GM23338 (cell line): ENCODE measurements around the gene TSHB. TPM values are rescaled to one million over a fixed set of nuclear protein-coding genes. Genes with fewer than 3 reads are reported as not detected.

Source experiments
- ATAC-seq: fragments of 200-7000 bp; cut with Tn5 transposase; 3 replicates; pipeline ENCODE4 v1.9.1; 2020
- DNase-seq: peaks from one replicate; pipeline ENCODE4 v3.0.0-alpha.2; 2015; ENCODE audit warnings: low spot score
- H2AFZ ChIP-seq: fragments of 200-600 bp; sonication (generic); 2 replicates; pipeline ENCODE4 v1.8.0; 2016; ENCODE audit warnings: antibody characterized with exemption, mild to moderate bottlenecking, moderate library complexity
- H3F3A ChIP-seq: fragments of 200-600 bp; sonication (generic); replicated peaks from 2 replicates; pipeline ENCODE4 v1.8.0; 2017; ENCODE audit warnings: antibody characterized with exemption, mixed run types, low read depth
- H3K27ac ChIP-seq: fragments of 200-600 bp; sonication (generic); 2 replicates; pipeline ENCODE4 v1.6.1; 2016; ENCODE audit warnings: low read depth
- H3K27me3 ChIP-seq: fragments of 200-600 bp; sonication (generic); 2 replicates; pipeline ENCODE4 v1.8.0; 2016; ENCODE audit warnings: mild to moderate bottlenecking, mixed run types, moderate library complexity; ENCODE audit not compliant: insufficient read depth
- H3K36me3 ChIP-seq: fragments of 200-600 bp; sonication (generic); 2 replicates; pipeline ENCODE4 v1.8.0; 2016; ENCODE audit warnings: mild to moderate bottlenecking; ENCODE audit not compliant: insufficient read depth
- H3K4me1 ChIP-seq: fragments of 200-600 bp; sonication (generic); 2 replicates; pipeline ENCODE4 v1.8.0; 2016; ENCODE audit warnings: mild to moderate bottlenecking, moderate library complexity; ENCODE audit not compliant: insufficient read depth
- H3K4me2 ChIP-seq: fragments of 200-600 bp; sonication (generic); 2 replicates; pipeline ENCODE4 v1.7.1; 2017; ENCODE audit warnings: mixed run types
- H3K4me3 ChIP-seq: fragments of 200-600 bp; sonication (generic); 2 replicates; pipeline ENCODE4 v1.6.1; 2016; ENCODE audit warnings: mixed run types
- H3K79me2 ChIP-seq: fragments of 200-600 bp; sonication (generic); replicated peaks from 2 replicates; pipeline ENCODE4 v1.8.0; 2017; ENCODE audit warnings: mild to moderate bottlenecking; ENCODE audit not compliant: insufficient read depth
- H3K9me2 ChIP-seq: fragments of 200-600 bp; sonication (generic); 2 replicates; pipeline ENCODE4 v1.8.0; 2017; ENCODE audit not compliant: insufficient read depth
- H4K20me1 ChIP-seq: fragments of 200-600 bp; sonication (generic); replicated peaks from 2 replicates; pipeline ENCODE4 v1.8.0; 2017; ENCODE audit warnings: mild to moderate bottlenecking; ENCODE audit not compliant: insufficient read depth
- H3K27ac Mint-ChIP-seq: 2 replicates; pipeline ENCODE4 v1.8.0; 2020; ENCODE audit warnings: inconsistent platforms, mild to moderate bottlenecking, moderate library complexity, mixed read lengths
- H3K27me3 Mint-ChIP-seq: 3 replicates; pipeline ENCODE4 v1.8.0; 2022; ENCODE audit warnings: low read depth, mild to moderate bottlenecking, moderate library complexity, mixed read lengths, inconsistent platforms; ENCODE audit not compliant: insufficient read depth, poor library complexity
- H3K36me3 Mint-ChIP-seq: 3 replicates; pipeline ENCODE4 v1.8.0; 2021; ENCODE audit warnings: low read depth, mild to moderate bottlenecking, inconsistent platforms, moderate library complexity, mixed read lengths
- H3K4me1 Mint-ChIP-seq: 3 replicates; pipeline ENCODE4 v1.8.0; 2020; ENCODE audit warnings: mild to moderate bottlenecking, inconsistent platforms, mixed read lengths
- H3K4me3 Mint-ChIP-seq: 3 replicates; pipeline ENCODE4 v1.8.0; 2021; ENCODE audit warnings: moderate library complexity, mild to moderate bottlenecking, inconsistent platforms, mixed read lengths
- H3K9me3 Mint-ChIP-seq: 3 replicates; pipeline ENCODE4 v1.8.0; 2020; ENCODE audit warnings: moderate library complexity, mild to moderate bottlenecking, inconsistent platforms, mixed read lengths
- CREB1 ChIP-seq: fragments of 250-450 bp; sonication (Bioruptor Pico); IDR thresholded peaks from 2 replicates; pipeline ENCODE4 v1.5.0; 2020; ENCODE audit warnings: low read depth, mild to moderate bottlenecking, moderate library complexity
- CTCF ChIP-seq, 2 experiments: fragments of 200-600 bp in 1 of 2; sonication (generic) in 1 of 2; conservative IDR thresholded peaks; 2 replicates each; pipeline versions ENCODE4 v1.5.1 to v1.6.1; 2016 to 2017; ENCODE audit warnings: antibody characterized with exemption in 2 of 2, low read depth in 2 of 2, mild to moderate bottlenecking in 2 of 2, moderate library complexity in 1 of 2
- ETS1 ChIP-seq: IDR thresholded peaks from 2 replicates; pipeline ENCODE4 v1.6.1; 2016; ENCODE audit warnings: antibody characterized with exemption
- EZH2 ChIP-seq: fragments of 200-600 bp; sonication (generic); IDR thresholded peaks from one replicate; pipeline ENCODE4 v1.8.0; 2017; ENCODE audit warnings: antibody characterized with exemption, mild to moderate bottlenecking, low read depth; ENCODE audit not compliant: unreplicated experiment
- EZH2phosphoT487 ChIP-seq: fragments of 200-600 bp; sonication (generic); IDR thresholded peaks from one replicate; pipeline ENCODE4 v1.8.1; 2018; ENCODE audit warnings: antibody characterized with exemption; ENCODE audit not compliant: unreplicated experiment
- NANOG ChIP-seq: IDR thresholded peaks from 2 replicates; pipeline ENCODE4 v1.6.1; 2016; ENCODE audit warnings: antibody characterized with exemption, borderline replicate concordance
- ZNF114 ChIP-seq: fragments of 250-450 bp; sonication (Bioruptor Pico); IDR thresholded peaks from 2 replicates; pipeline ENCODE4 v1.5.0; 2020; ENCODE audit warnings: mild to moderate bottlenecking, moderate library complexity
- ZNF331 ChIP-seq: fragments of 250-450 bp; sonication (Bioruptor Pico); IDR thresholded peaks from 2 replicates; pipeline ENCODE4 v1.5.0; 2020; ENCODE audit warnings: low read depth, mild to moderate bottlenecking, moderate library complexity
- long read RNA-seq: library from polyadenylated mRNA; unstranded; transcript quantifications from one replicate; pipeline ENCODE4 v2.0.0, GENCODE V29; 2020; ENCODE audit not compliant: unreplicated experiment
- polyA plus RNA-seq: library from polyadenylated mRNA; unstranded; fragments of >200 nt; fragmentation: Nextera tagmentation; extraction: Ambion mirVana; gene quantifications from 2 replicates; pipeline ENCODE4 v1.2.1, GENCODE V29; 2016
- total RNA-seq: library from RNA; depleted of rRNA; stranded (reverse); fragments of >200 nt; shearing (Covaris generic); gene quantifications from 2 replicates; pipeline ENCODE4 v1.2.3, GENCODE V29; 2014; rRNA removed

TSHB gene
- not detected in 2 replicates for total RNA-seq
- polyA plus RNA-seq, result not detected in 2 replicates
- long read RNA-seq, result 0 reads

- Mint-ChIP-seq H3K9me3 (no peaks in the 10 kb centered on the region), H3K4me3 (no peak within 1 kb of the TSS), H3K36me3 (no peaks in the 10 kb centered on the region), H3K27ac (no peak within 1 kb of the TSS), H3K27me3 (no peaks in the 10 kb centered on the region), H3K4me1 (no peaks in the 10 kb centered on the region; the same call in 2 of the 3 replicates)
- Histone ChIP-seq H4K20me1 (no peaks in the 10 kb centered on the region), H3F3A (no peaks in the 10 kb centered on the region), H3K4me3 (no peak within 1 kb of the TSS), H2AFZ (no peak within 1 kb of the TSS), H3K4me2 (no peak within 1 kb of the TSS), H3K27ac (no peak within 1 kb of the TSS), H3K4me1 (no peaks in the 10 kb centered on the region), H3K79me2 (no peaks in the 10 kb centered on the region), H3K9me2 (no peaks in the 10 kb centered on the region), H3K27me3 (no peaks in the 10 kb centered on the region), H3K36me3 (no peaks in the 10 kb centered on the region)
- no peak for ATAC-seq
- no peak for TF ChIP-seq NANOG
- TF ChIP-seq ZNF114 (CRISPR knock-in tag), result no peak
- TF ChIP-seq ZNF331 (CRISPR knock-in tag), result no peak
- no peak for DNase-seq
Observed at GRCh38 chr1:115029526-115029925, at the start of gene TSHB. Gene TSHB, plus strand, starts transcription at chr1:115029826. Its CDS starts 3,537 bp downstream, at chr1:115033363.

GRCh38 chr1:114982251-114982650 is 47.4 kb upstream of the TSHB start:
- no peaks in the 10 kb centered on the region for H3K27me3 Mint-ChIP-seq
- no peak for ATAC-seq

More at GRCh38 chr1:114982251-114982650, 47.4 kb upstream of the TSHB start:
- no peak for TF ChIP-seq NANOG
- no peak for TF ChIP-seq ETS1
- TF ChIP-seq CTCF (conservative IDR thresholded peaks at IDR 0.05; ENCODE audit: low read depth in 2 of 2), result no peak
- no peak for TF ChIP-seq EZH2phosphoT487
- TF ChIP-seq EZH2, result no peak
- TF ChIP-seq CREB1 (CRISPR knock-in tag), result no peak
- Mint-ChIP-seq H3K9me3 (no peaks in the 10 kb centered on the region; the same call in 2 of the 3 replicates), H3K36me3 (no peaks in the 10 kb centered on the region), H3K4me3 (no peak overlapping the region), H3K27ac (no peak overlapping the region), H3K4me1 (no peaks in the 10 kb centered on the region)
- Histone ChIP-seq H3K36me3 (no peaks in the 10 kb centered on the region), H3K27me3 (no peaks in the 10 kb centered on the region), H3K9me2 (no peaks in the 10 kb centered on the region), H3K79me2 (no peaks in the 10 kb centered on the region), H3K4me1 (no peaks in the 10 kb centered on the region), H3K4me2 (no peak overlapping the region), H3K4me3 (no peak overlapping the region), H3F3A (no peaks in the 10 kb centered on the region), H4K20me1 (no peaks in the 10 kb centered on the region), H2AFZ (no peak overlapping the region), H3K27ac (no peak overlapping the region)
- DNase-seq, result no peak
